GM12878 (cell line): ENCODE data around the gene TSEN34. TPM values are rescaled to one million over a fixed set of nuclear protein-coding genes. Genes with fewer than 3 reads are reported as not detected.

Experiments used
- CBX3 ChIP-seq: fragments of 200-600 bp; sonication (generic); IDR thresholded peaks from 2 replicates; pipeline ENCODE4 v1.6.1; 2016; ENCODE audit warnings: low read depth, borderline replicate concordance
- CHD4 ChIP-seq: fragments of 200-600 bp; sonication (generic); IDR thresholded peaks from 2 replicates; pipeline ENCODE4 v1.6.1; 2016; ENCODE audit warnings: mild to moderate bottlenecking
- DPF2 ChIP-seq: fragments of 450-650 bp; IDR thresholded peaks from 2 replicates; pipeline ENCODE4 v1.6.1; 2017; ENCODE audit warnings: mild to moderate bottlenecking
- E2F8 ChIP-seq: fragments of 450-650 bp; IDR thresholded peaks from 2 replicates; pipeline ENCODE4 v1.6.1; 2018; ENCODE audit warnings: mild to moderate bottlenecking, low read depth, moderate library complexity; ENCODE audit not compliant: partially characterized antibody
- E4F1 ChIP-seq: fragments of 450-650 bp; IDR thresholded peaks from 2 replicates; pipeline ENCODE4 v1.6.1; 2018; ENCODE audit warnings: borderline replicate concordance, mild to moderate bottlenecking; ENCODE audit not compliant: partially characterized antibody
- EGR1 ChIP-seq, 2 experiments: IDR thresholded peaks; 1 replicate in 1 of 2; 2 replicates in 1 of 2; pipeline ENCODE4 v1.6.1; 2011 to 2012; ENCODE audit warnings: low read depth in 2 of 2, low read length in 2 of 2, borderline replicate concordance in 1 of 2, mild to moderate bottlenecking in 1 of 2, moderate library complexity in 1 of 2
- ETV6 ChIP-seq, 2 experiments: fragments of 450-650 bp in 1 of 2; IDR thresholded peaks in 1 of 2; conservative IDR thresholded peaks in 1 of 2; 2 replicates each; pipeline ENCODE4 v1.6.1; 2014; ENCODE audit warnings: antibody characterized with exemption in 1 of 2, borderline replicate concordance in 1 of 2, low read depth in 1 of 2, mild to moderate bottlenecking in 1 of 2, moderate library complexity in 1 of 2
- FOS ChIP-seq: IDR thresholded peaks from 3 replicates; pipeline ENCODE4 v1.6.1; 2011; ENCODE audit warnings: borderline replicate concordance; ENCODE audit not compliant: insufficient read length; ENCODE audit errors: extremely low read depth
- GATAD2B ChIP-seq: fragments of 450-650 bp; conservative IDR thresholded peaks from 2 replicates; pipeline ENCODE4 v1.6.1; 2017; ENCODE audit warnings: low read depth, mild to moderate bottlenecking, moderate library complexity
- HSF1 ChIP-seq: fragments of 150-350 bp; IDR thresholded peaks from 2 replicates; pipeline ENCODE4 v1.6.1; 2014; ENCODE audit warnings: mild to moderate bottlenecking, low read depth, low read length
- JUNB ChIP-seq: IDR thresholded peaks from 2 replicates; pipeline ENCODE4 v1.6.1; 2016; ENCODE audit warnings: antibody characterized with exemption, mild to moderate bottlenecking
- LARP7 ChIP-seq: fragments of 450-650 bp; IDR thresholded peaks from 2 replicates; pipeline ENCODE4 v1.6.1; 2017; ENCODE audit warnings: mild to moderate bottlenecking
- MTA3 ChIP-seq: IDR thresholded peaks from 2 replicates; pipeline ENCODE4 v1.6.1; 2012; ENCODE audit warnings: low read length, inconsistent platforms, borderline replicate concordance
- NBN ChIP-seq: fragments of 450-650 bp; IDR thresholded peaks from 2 replicates; pipeline ENCODE4 v1.6.1; 2016
- NR2C1 ChIP-seq: fragments of 450-650 bp; IDR thresholded peaks from 2 replicates; pipeline ENCODE4 v1.6.1; 2017; ENCODE audit warnings: antibody characterized with exemption, mild to moderate bottlenecking, moderate library complexity
- NRF1 ChIP-seq: conservative IDR thresholded peaks from 2 replicates; pipeline ENCODE4 v1.6.1; 2011; ENCODE audit warnings: mild to moderate bottlenecking, low read depth, low read length, improper control_type of control experiment
- POLR2A ChIP-seq: IDR thresholded peaks from 2 replicates; pipeline ENCODE4 v1.6.1; 2011; ENCODE audit warnings: low read depth, mild to moderate bottlenecking, low read length
- RBBP5 ChIP-seq: fragments of 200-600 bp; sonication (generic); conservative IDR thresholded peaks from 2 replicates; pipeline ENCODE4 v1.6.1; 2016
- RELA ChIP-seq: fragments of 450-650 bp; IDR thresholded peaks from 2 replicates; pipeline ENCODE4 v1.8.0; 2014; ENCODE audit warnings: borderline replicate concordance; ENCODE audit not compliant: partially characterized antibody
- SMAD1 ChIP-seq: fragments of 450-650 bp; IDR thresholded peaks from 2 replicates; pipeline ENCODE4 v1.6.1; 2018; ENCODE audit warnings: mild to moderate bottlenecking, low read depth; ENCODE audit not compliant: partially characterized antibody
- SMARCA5 ChIP-seq: fragments of 450-650 bp; IDR thresholded peaks from 2 replicates; pipeline ENCODE4 v1.6.1; 2017; ENCODE audit warnings: mild to moderate bottlenecking
- SUPT20H ChIP-seq: IDR thresholded peaks from 2 replicates; pipeline ENCODE4 v1.6.1; 2011; ENCODE audit warnings: low read depth, mild to moderate bottlenecking, low read length, moderate library complexity, borderline replicate concordance; ENCODE audit not compliant: control insufficient read depth
- YY1 ChIP-seq: IDR thresholded peaks from 2 replicates; pipeline ENCODE4 v1.6.1; 2011; ENCODE audit warnings: low read depth, mild to moderate bottlenecking, low read length
- ZNF24 ChIP-seq: fragments of 450-650 bp; IDR thresholded peaks from 2 replicates; pipeline ENCODE4 v1.6.1; 2017; ENCODE audit warnings: antibody characterized with exemption, mild to moderate bottlenecking
- ZZZ3 ChIP-seq: IDR thresholded peaks from 2 replicates; pipeline ENCODE4 v1.6.1; 2011; ENCODE audit warnings: low read depth; ENCODE audit not compliant: control insufficient read depth, insufficient read length
- polyA plus RNA-seq, 11 experiments: library from polyadenylated mRNA; depleted of rRNA in 4 of 11; unstranded in 6 of 11; stranded (reverse) in 5 of 11; fragments of >200 nt; fragmentation: Nextera tagmentation in 4 of 11; fragmentation: Illumina TruSeq in 1 of 11; extraction: Ambion mirVana in 4 of 11; extraction: Trizol in 1 of 11; gene quantifications; 1 replicate in 1 of 11; 2 replicates in 10 of 11; pipeline versions ENCODE4 v1.2.1 to v1.2.3, GENCODE V29; 2011 to 2016; ENCODE audit warnings: inconsistent platforms in 2 of 11, missing spikeins in 2 of 11, low read depth in 1 of 11
- total RNA-seq, 4 experiments: library from RNA; depleted of rRNA in 3 of 4; stranded (reverse); fragments of >200 nt in 3 of 4; fragmentation: Illumina TruSeq in 1 of 4; extraction: Trizol in 1 of 4; gene quantifications; 2 replicates each; pipeline versions ENCODE4 v1.2.1 to v1.2.3, GENCODE V29; 2013 to 2021

Gene TSEN34
- total and polyA plus RNA-seq, 10 of the 15 experiments (the other 5 are each of a cell fraction or from before 2014, with no cell fraction given), result 1.0 to 35.9 (median 16.8) TPM

- TF ChIP-seq RELA, result peak; percentile 22
- TF ChIP-seq NRF1, result no peak
- TF ChIP-seq GATAD2B, result peak; percentile 56; the same call in 1 of the 2 replicates
- TF ChIP-seq RBBP5, result no peak
- no peak for TF ChIP-seq FOS
- TF ChIP-seq LARP7, result no peak; the same call in 1 of the 2 replicates
- peak; percentile 80; the same call in 1 of the 2 replicates for TF ChIP-seq NBN
- no peak for TF ChIP-seq NR2C1
- TF ChIP-seq MTA3, result peak; percentile 98
- TF ChIP-seq ETV6 (conservative IDR thresholded peaks at IDR 0.05 in 1 of 2, IDR thresholded peaks at IDR 0.05 in 1 of 2; ENCODE audit: borderline replicate concordance in 1 of 2, low read depth in 1 of 2), result peak in 1 of 2 experiments; percentile 64; a peak in 2 of 4 replicates
- no peak for TF ChIP-seq YY1
- peak; percentile 76 for TF ChIP-seq POLR2A
- TF ChIP-seq HSF1, result no peak
- TF ChIP-seq SMAD1, result no peak
- no peak for TF ChIP-seq JUNB
- no peak for TF ChIP-seq EGR1 (IDR thresholded peaks at IDR 0.05; ENCODE audit: borderline replicate concordance in 1 of 2, low read depth in 2 of 2, low read length in 2 of 2)
- TF ChIP-seq SMARCA5, result 0 out of 2 replicates have a peak, but pooled peaks have one; percentile 54
- TF ChIP-seq CHD4, result no peak
- peak; percentile 78 for TF ChIP-seq DPF2
- TF ChIP-seq ZZZ3, result no peak
- TF ChIP-seq E4F1, result no peak
- no peak for TF ChIP-seq SUPT20H
- no peak for TF ChIP-seq E2F8
- no peak for TF ChIP-seq CBX3
- no peak for TF ChIP-seq ZNF24
These were observed 17.1 kb downstream of the TSEN34 start (continued) for GRCh38 chr19:54207983-54208783.
